Sigmoid colon (tissue), 4 donors: ENCODE data around the gene DNAH14.

Experiments
- EP300 ChIP-seq, 4 donors: sonication (generic); formaldehyde crosslinking; IDR thresholded peaks; one replicate each; pipeline ENCODE4 v1.6.1; 2017; ENCODE audit warnings: antibody characterized with exemption in 4 of 4
- POLR2A ChIP-seq, 2 donors: fragments of 450-650 bp; IDR thresholded peaks; one replicate each; pipeline ENCODE4 v1.6.1; 2016; ENCODE audit warnings: antibody characterized with exemption in 2 of 2, mild to moderate bottlenecking in 2 of 2, moderate library complexity in 2 of 2
- POLR2AphosphoS5 ChIP-seq, 4 donors: sonication (generic); formaldehyde crosslinking; IDR thresholded peaks; one replicate each; pipeline ENCODE4 v1.6.1; 2017; ENCODE audit warnings: antibody characterized with exemption in 4 of 4
- TF ChIP-seq, protein P1 (sequence below), 4 experiments: fragments of 450-650 bp in 3 of 4; fragments of 200-600 bp in 1 of 4; IDR thresholded peaks; one replicate each; pipeline ENCODE4 v1.5.1; 2016 to 2019; ENCODE audit warnings: antibody characterized with exemption in 4 of 4, mild to moderate bottlenecking in 3 of 4, moderate library complexity in 2 of 4

DNA sequence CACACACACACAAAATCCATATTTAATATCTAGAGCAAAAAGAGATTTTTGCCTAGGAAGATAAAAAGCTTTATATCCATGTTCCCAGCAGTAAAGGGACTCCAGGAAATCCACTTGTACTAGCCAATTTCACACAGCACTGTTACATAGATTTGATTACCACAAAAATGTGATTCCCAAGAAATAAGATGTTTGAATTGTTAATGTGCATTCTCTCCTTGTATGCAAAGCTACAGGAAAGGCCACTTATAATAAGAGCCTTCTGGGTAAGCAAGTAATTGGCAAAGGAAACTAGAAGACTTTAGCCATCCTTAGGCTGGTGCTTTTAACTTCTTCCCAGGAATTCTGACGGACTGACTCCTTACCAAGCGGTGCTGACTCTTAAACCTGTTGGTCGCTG, 409.1 kb downstream of the DNAH14 start:
- TF ChIP-seq POLR2A (IDR thresholded peaks at IDR 0.05), result no peak
- TF ChIP-seq, protein P1, sequence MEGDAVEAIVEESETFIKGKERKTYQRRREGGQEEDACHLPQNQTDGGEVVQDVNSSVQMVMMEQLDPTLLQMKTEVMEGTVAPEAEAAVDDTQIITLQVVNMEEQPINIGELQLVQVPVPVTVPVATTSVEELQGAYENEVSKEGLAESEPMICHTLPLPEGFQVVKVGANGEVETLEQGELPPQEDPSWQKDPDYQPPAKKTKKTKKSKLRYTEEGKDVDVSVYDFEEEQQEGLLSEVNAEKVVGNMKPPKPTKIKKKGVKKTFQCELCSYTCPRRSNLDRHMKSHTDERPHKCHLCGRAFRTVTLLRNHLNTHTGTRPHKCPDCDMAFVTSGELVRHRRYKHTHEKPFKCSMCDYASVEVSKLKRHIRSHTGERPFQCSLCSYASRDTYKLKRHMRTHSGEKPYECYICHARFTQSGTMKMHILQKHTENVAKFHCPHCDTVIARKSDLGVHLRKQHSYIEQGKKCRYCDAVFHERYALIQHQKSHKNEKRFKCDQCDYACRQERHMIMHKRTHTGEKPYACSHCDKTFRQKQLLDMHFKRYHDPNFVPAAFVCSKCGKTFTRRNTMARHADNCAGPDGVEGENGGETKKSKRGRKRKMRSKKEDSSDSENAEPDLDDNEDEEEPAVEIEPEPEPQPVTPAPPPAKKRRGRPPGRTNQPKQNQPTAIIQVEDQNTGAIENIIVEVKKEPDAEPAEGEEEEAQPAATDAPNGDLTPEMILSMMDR (IDR thresholded peaks at IDR 0.05), result no peak
- no peak for TF ChIP-seq EP300 (IDR thresholded peaks at IDR 0.05)
- TF ChIP-seq POLR2AphosphoS5 (IDR thresholded peaks at IDR 0.05), result no peak
